PC-3 (cell line): ENCODE data around the gene RSBN1L. TPM values are rescaled to one million over a fixed set of nuclear protein-coding genes. Genes with fewer than 3 reads are reported as not detected.

ENCODE experiments used
- ATAC-seq: fragments of 200-7000 bp; cut with Tn5 transposase; 2 replicates; pipeline ENCODE4 v1.9.1; 2020; ENCODE audit warnings: mild to moderate bottlenecking, moderate library complexity
- BruUV-seq: library from RNA; stranded (reverse); fragments of 400-500 nt; replicated peaks from 2 replicates; lab custom pipeline; 2021; lab: Mats Ljungman, UMichigan
- CTCF ChIA-PET: fragments of 300-600 bp; sonication (Branson Sonifier 250); formaldehyde crosslinking; loops from one replicate; lab custom pipeline; 2022; ENCODE audit warnings: antibody characterized with exemption; lab: Charles Lee
- POLR2A ChIA-PET: fragments of 300-600 bp; sonication (Branson Sonifier 250); formaldehyde crosslinking; loops from one replicate; lab custom pipeline; 2022; ENCODE audit warnings: antibody characterized with exemption; ENCODE audit not compliant: unreplicated experiment; lab: Charles Lee
- DNase-seq: peaks from one replicate; pipeline ENCODE4 v3.0.0-alpha.2; 2015
- H2AFZ ChIP-seq: fragments of 300-600 bp; sonication (generic); 2 replicates; pipeline ENCODE4 v1.6.0; 2016; ENCODE audit warnings: antibody characterized with exemption, low read length
- H3F3A ChIP-seq: fragments of 300-600 bp; sonication (generic); one replicate; pipeline ENCODE4 v1.6.0; 2017; ENCODE audit warnings: antibody characterized with exemption, low read length, control low read depth, mild to moderate bottlenecking; ENCODE audit not compliant: unreplicated experiment
- H3K27ac ChIP-seq: fragments of 300-600 bp; sonication (generic); 2 replicates; pipeline ENCODE4 v1.5.1; 2016; ENCODE audit warnings: mild to moderate bottlenecking, low read length
- H3K27me3 ChIP-seq: fragments of 300-600 bp; sonication (generic); 2 replicates; pipeline ENCODE4 v1.6.1; 2016; ENCODE audit warnings: low read length, mixed read lengths
- H3K36me3 ChIP-seq: fragments of 300-600 bp; sonication (generic); 2 replicates; pipeline ENCODE4 v1.6.1; 2016; ENCODE audit warnings: low read depth, mixed run types, low read length, mixed read lengths
- H3K4me1 ChIP-seq: fragments of 300-600 bp; sonication (generic); 2 replicates; pipeline ENCODE4 v1.5.1; 2016; ENCODE audit warnings: low read length; ENCODE audit not compliant: insufficient read depth
- H3K4me2 ChIP-seq: fragments of 300-600 bp; sonication (generic); 2 replicates; pipeline ENCODE4 v1.6.0; 2016; ENCODE audit warnings: low read length
- H3K4me3 ChIP-seq: fragments of 300-600 bp; sonication (generic); 2 replicates; pipeline ENCODE4 v1.5.1; 2016; ENCODE audit warnings: mild to moderate bottlenecking, low read length, mixed read lengths
- H3K79me2 ChIP-seq: fragments of 300-600 bp; sonication (generic); 2 replicates; pipeline ENCODE4 v1.6.1; 2017; ENCODE audit warnings: low read length, mixed read lengths
- H3K9ac ChIP-seq: fragments of 300-600 bp; sonication (generic); 2 replicates; pipeline ENCODE4 v1.6.0; 2016; ENCODE audit warnings: mild to moderate bottlenecking, low read length
- H3K9me2 ChIP-seq: fragments of 300-600 bp; sonication (generic); replicated peaks from 2 replicates; pipeline ENCODE4 v1.6.1; 2016; ENCODE audit warnings: mixed run types, low read length, mixed read lengths
- H3K9me3 ChIP-seq: fragments of 300-600 bp; sonication (generic); 2 replicates; pipeline ENCODE4 v1.6.1; 2016; ENCODE audit warnings: low read length, mixed read lengths
- H4K20me1 ChIP-seq: fragments of 300-600 bp; sonication (generic); 2 replicates; pipeline ENCODE4 v1.6.1; 2016; ENCODE audit warnings: low read length, mixed read lengths
- EZH2 ChIP-seq: fragments of 300-600 bp; sonication (generic); IDR thresholded peaks from one replicate; pipeline ENCODE4 v1.6.1; 2017; ENCODE audit warnings: antibody characterized with exemption, mild to moderate bottlenecking, low read length; ENCODE audit not compliant: unreplicated experiment
- EZH2phosphoT487 ChIP-seq: fragments of 300-600 bp; sonication (generic); IDR thresholded peaks from 2 replicates; pipeline ENCODE4 v1.6.1; 2018; ENCODE audit warnings: mild to moderate bottlenecking, antibody characterized with exemption, low read length, borderline replicate concordance
- intact Hi-C: fragments of 100-400 bp; cut with micrococcal nuclease; formaldehyde crosslinking; loops from 2 replicates; pipeline ENCODE4 v1.9.0; 2023
- total RNA-seq: library from RNA; depleted of rRNA; stranded (reverse); fragments of >200 nt; gene quantifications from 2 replicates; pipeline ENCODE4 v1.2.3, GENCODE V29; 2014
- TF ChIP-seq, protein P1 (sequence below): fragments of 300-600 bp; sonication (generic); conservative IDR thresholded peaks from 2 replicates; pipeline ENCODE4 v1.5.1; 2017; ENCODE audit warnings: antibody characterized with exemption, low read depth, mild to moderate bottlenecking, low read length

The RSBN1L gene
- total RNA-seq, 1 experiment from 2014 or later: 6.9 TPM

DNA sequence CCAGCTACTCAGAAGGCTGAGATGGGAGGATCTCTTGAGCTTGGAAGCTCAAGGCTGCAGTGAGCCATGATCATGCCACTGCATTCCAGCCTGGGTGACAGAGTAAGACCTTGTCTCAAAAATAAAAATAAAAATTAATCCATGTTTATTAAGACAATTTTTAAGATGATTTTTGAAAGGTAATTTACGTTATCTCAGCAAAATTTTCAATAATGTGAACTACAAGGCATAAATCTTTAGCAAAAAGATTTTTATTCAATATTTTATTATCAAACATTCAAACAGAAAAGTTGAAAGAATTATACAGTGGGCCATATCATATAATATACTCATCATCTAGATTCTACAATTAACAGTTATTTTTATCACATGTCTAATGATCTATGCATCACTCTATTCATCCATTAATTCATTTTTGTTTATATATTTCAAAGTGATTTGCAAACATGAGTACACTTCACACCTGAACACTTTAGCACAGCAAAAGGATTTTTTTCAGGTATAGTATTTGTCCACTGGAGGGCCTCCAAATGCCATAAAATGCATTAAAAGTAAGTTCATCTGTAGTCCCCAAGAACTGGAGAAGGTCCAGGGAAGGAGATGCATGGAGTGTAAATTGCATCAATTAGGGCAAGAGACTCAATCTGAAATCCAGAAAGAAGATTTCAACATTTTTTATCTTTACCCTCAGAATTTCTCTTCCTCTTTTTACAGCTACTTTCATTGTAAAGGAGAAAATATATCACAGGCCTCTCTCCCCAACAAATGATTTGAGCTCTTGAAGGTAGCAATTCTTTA, 38.6 kb upstream of the RSBN1L start:
- TF ChIP-seq, protein P1, sequence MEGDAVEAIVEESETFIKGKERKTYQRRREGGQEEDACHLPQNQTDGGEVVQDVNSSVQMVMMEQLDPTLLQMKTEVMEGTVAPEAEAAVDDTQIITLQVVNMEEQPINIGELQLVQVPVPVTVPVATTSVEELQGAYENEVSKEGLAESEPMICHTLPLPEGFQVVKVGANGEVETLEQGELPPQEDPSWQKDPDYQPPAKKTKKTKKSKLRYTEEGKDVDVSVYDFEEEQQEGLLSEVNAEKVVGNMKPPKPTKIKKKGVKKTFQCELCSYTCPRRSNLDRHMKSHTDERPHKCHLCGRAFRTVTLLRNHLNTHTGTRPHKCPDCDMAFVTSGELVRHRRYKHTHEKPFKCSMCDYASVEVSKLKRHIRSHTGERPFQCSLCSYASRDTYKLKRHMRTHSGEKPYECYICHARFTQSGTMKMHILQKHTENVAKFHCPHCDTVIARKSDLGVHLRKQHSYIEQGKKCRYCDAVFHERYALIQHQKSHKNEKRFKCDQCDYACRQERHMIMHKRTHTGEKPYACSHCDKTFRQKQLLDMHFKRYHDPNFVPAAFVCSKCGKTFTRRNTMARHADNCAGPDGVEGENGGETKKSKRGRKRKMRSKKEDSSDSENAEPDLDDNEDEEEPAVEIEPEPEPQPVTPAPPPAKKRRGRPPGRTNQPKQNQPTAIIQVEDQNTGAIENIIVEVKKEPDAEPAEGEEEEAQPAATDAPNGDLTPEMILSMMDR: peak; percentile 82
- TF ChIP-seq EZH2phosphoT487: no peak
- peaks cover 21% of the 10 kb centered on the region for H3K36me3 ChIP-seq
- no peaks in the 10 kb centered on the region for H3F3A ChIP-seq
- H3K9me3 ChIP-seq: no peaks in the 10 kb centered on the region
- H3K4me1 ChIP-seq: 0 out of 2 replicates have a peak, but pooled peaks cover 5% of the 10 kb centered on the region
- no peaks in the 10 kb centered on the region for H3K27me3 ChIP-seq
- no peak overlapping the region for H3K4me2 ChIP-seq
- no peaks in the 10 kb centered on the region for H4K20me1 ChIP-seq
- ATAC-seq: peak; percentile 34
- peak; percentile 74 for DNase-seq
- H3K27ac ChIP-seq: no peak overlapping the region
- intact Hi-C loops: loop anchor here (1.0 to 2.0 kb wide), 2 partner anchors 41 to 102 kb away; no protein-coding TSS in a partner anchor
- no peaks in the 10 kb centered on the region for H3K9me2 ChIP-seq
- CTCF ChIA-PET: interaction anchor here (0.6 to 0.7 kb wide), 3 partner anchors 40 to 1303 kb away, joined by 3 read pairs; no protein-coding TSS in a partner anchor
- no peak overlapping the region for H2AFZ ChIP-seq
- no peak overlapping the region for H3K9ac ChIP-seq
- no TSS peak for BruUV-seq
- POLR2A ChIA-PET: no interaction called here
- no peaks in the 10 kb centered on the region for H3K79me2 ChIP-seq
- H3K4me3 ChIP-seq: no peak overlapping the region

DNA sequence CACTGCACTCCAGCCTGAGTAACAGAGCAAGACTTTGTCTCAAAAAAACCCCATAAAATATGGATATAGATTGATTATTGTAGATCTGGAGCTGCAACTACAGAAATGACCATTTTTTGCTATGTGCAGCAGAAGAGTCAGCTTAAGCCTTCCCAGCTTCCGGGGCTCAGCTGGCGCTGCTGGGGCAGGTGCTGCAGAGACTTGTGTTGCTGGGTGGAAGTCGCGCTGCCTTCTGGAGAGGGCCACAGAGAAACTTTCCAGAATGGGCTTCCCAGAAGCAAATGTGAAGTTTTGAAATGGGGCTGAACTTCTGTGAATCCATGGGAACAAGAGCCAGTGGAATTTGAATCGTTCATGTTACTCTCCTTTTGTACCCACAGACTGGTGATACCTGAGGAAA, 37.3 kb upstream of the RSBN1L start:
- no TSS peak for BruUV-seq
- TF ChIP-seq, protein P1: no peak
- TF ChIP-seq EZH2phosphoT487: no peak
- TF ChIP-seq EZH2: no peak
- ChIA-PET POLR2A (no interaction called here), CTCF (interaction anchor here (0.6 kb wide), 1 partner anchor 89 kb away, joined by 7 read pairs; no protein-coding TSS in a partner anchor)
- Histone ChIP-seq H3K4me3 (no peak overlapping the region), H3K4me2 (no peak overlapping the region), H3K4me1 (0 out of 2 replicates have a peak, but pooled peaks cover 5% of the 10 kb centered on the region), H3K79me2 (no peaks in the 10 kb centered on the region), H3K27ac (no peak overlapping the region), H3K27me3 (no peaks in the 10 kb centered on the region), H3K9me3 (no peaks in the 10 kb centered on the region), H3K9ac (no peak overlapping the region), H4K20me1 (no peaks in the 10 kb centered on the region), H2AFZ (no peak overlapping the region), H3K9me2 (no peaks in the 10 kb centered on the region), H3K36me3 (peaks cover 16% of the 10 kb centered on the region), H3F3A (no peaks in the 10 kb centered on the region)
- no peak for DNase-seq
- intact Hi-C loops: no loop called here
- no peak for ATAC-seq

DNA sequence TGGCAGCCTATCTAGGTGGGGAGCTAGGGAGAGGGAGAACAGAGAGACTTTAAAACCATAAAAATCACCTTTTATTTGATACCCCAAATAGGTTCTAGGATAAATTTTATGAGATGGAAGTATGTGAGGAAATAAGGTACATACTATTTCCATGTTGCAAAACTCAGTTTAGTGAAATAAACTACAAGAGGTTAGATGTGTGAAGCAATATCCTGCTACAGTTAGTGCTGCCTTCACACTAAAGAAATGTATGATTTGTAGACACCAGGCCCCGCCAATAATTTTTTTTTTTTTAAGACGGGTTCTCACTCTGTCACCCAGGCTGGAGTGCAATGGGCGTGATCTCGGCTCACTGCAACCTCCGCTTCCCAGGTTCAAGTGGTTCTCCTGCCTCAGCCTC, 34.4 kb upstream of the RSBN1L start:
- Histone ChIP-seq H3K79me2 (no peaks in the 10 kb centered on the region), H3K4me3 (no peak overlapping the region), H3K9me3 (no peaks in the 10 kb centered on the region), H3K4me2 (no peak overlapping the region), H3F3A (no peaks in the 10 kb centered on the region), H3K9ac (no peak overlapping the region), H3K9me2 (no peaks in the 10 kb centered on the region), H4K20me1 (no peaks in the 10 kb centered on the region), H3K4me1 (no peaks in the 10 kb centered on the region), H3K27me3 (no peaks in the 10 kb centered on the region), H3K27ac (no peak overlapping the region), H3K36me3 (peaks cover 5% of the 10 kb centered on the region), H2AFZ (no peak overlapping the region)
- intact Hi-C loops: no loop called here
- no peak for DNase-seq
- TF ChIP-seq, protein P1: no peak
- TF ChIP-seq EZH2 (no peak), EZH2phosphoT487 (no peak)
- POLR2A ChIA-PET: no interaction called here
- CTCF ChIA-PET: no interaction called here
- no peak for ATAC-seq
- no TSS peak for BruUV-seq
